ENCODE results near the gene SPRR2D.
"Not testable (repeated sequence)": the region's sequence is repeated elsewhere in the genome, so short reads cannot be mapped to it uniquely, and the experiment has no call there.

SPRR2D gene

GRCh38 chr1:153040950-153041631, at the start of gene SPRR2D:
Gene SPRR2D, minus strand, starts transcription at chr1:153041120. Its CDS starts 774 bp downstream, at chr1:153040346.
- DNase-seq (ENCODE audit: low read depth in 2 of 2), result no peak

- DNase-seq (ENCODE audit: low read depth in 2 of 2), result no peak
Measured at GRCh38 chr1:153087652-153088051, 46.7 kb upstream of the SPRR2D start.

- no peak for DNase-seq (ENCODE audit: low read depth in 2 of 2)
Measured at GRCh38 chr1:153081736-153082135, 40.8 kb upstream of the SPRR2D start.

GRCh38 chr1:153072806-153073726, 32.1 kb upstream of the SPRR2D start:
- DNase-seq (ENCODE audit: low read depth in 2 of 2), result no peak

GRCh38 chr1:153071511-153071910, 30.6 kb upstream of the SPRR2D start, which contains the start of gene SPRR2B:
Gene SPRR2B, minus strand, starts transcription at chr1:153071611. Its CDS starts 772 bp downstream, at chr1:153070839.
- DNase-seq (ENCODE audit: low read depth in 2 of 2), result no peak

- DNase-seq (ENCODE audit: low read depth in 2 of 2), result no peak
Measured at GRCh38 chr1:153070243-153070642, 29.3 kb upstream of the SPRR2D start.

- DNase-seq (ENCODE audit: low read depth in 2 of 2), result no peak
Measured at GRCh38 chr1:153058826-153059784, 18.2 kb upstream of the SPRR2D start.

- no peak for DNase-seq (ENCODE audit: low read depth in 2 of 2)
Measured at GRCh38 chr1:153058154-153058553, 17.2 kb upstream of the SPRR2D start.

GRCh38 chr1:153057375-153057774, 16.5 kb upstream of the SPRR2D start, which contains the start of gene SPRR2A:
Gene SPRR2A, minus strand, starts transcription at chr1:153057512. Its CDS starts 777 bp downstream, at chr1:153056735.
- no peak for DNase-seq (ENCODE audit: low read depth in 2 of 2)

GRCh38 chr1:153056111-153056510, 15.2 kb upstream of the SPRR2D start:
- DNase-seq (ENCODE audit: low read depth in 2 of 2), result not testable (repeated sequence)

- DNase-seq (ENCODE audit: low read depth in 2 of 2), result no peak
Measured at GRCh38 chr1:153049211-153049610, 8.3 kb upstream of the SPRR2D start.

- DNase-seq (ENCODE audit: low read depth in 2 of 2), result no peak
Measured at GRCh38 chr1:153035211-153035610, 5.7 kb downstream of the SPRR2D start.

- DNase-seq (ENCODE audit: low read depth in 2 of 2), result no peak
Measured at GRCh38 chr1:153032677-153033308, 8.1 kb downstream of the SPRR2D start.

- no peak for DNase-seq (ENCODE audit: low read depth in 2 of 2)
Measured at GRCh38 chr1:153032073-153032472, 8.8 kb downstream of the SPRR2D start.

- DNase-seq (ENCODE audit: low read depth in 2 of 2), result no peak
Measured at GRCh38 chr1:153030895-153031294, 10.0 kb downstream of the SPRR2D start, which contains the start of gene SPRR1B. Gene SPRR1B, plus strand, starts transcription at chr1:153031203. Its CDS starts 1,143 bp downstream, at chr1:153032346.

- DNase-seq (ENCODE audit: low read depth in 2 of 2), result no peak
Measured at GRCh38 chr1:153028766-153029165, 12.2 kb downstream of the SPRR2D start.

- DNase-seq (ENCODE audit: low read depth in 2 of 2), result no peak
Measured at GRCh38 chr1:153025797-153026196, 15.1 kb downstream of the SPRR2D start.

- DNase-seq (ENCODE audit: low read depth in 2 of 2), result no peak
Measured at GRCh38 chr1:153024413-153024812, 16.5 kb downstream of the SPRR2D start.

- DNase-seq (ENCODE audit: low read depth in 2 of 2), result no peak
Measured at GRCh38 chr1:153023109-153023508, 17.8 kb downstream of the SPRR2D start.

GRCh38 chr1:153022340-153022739, 18.6 kb downstream of the SPRR2D start:
- not testable (repeated sequence) for DNase-seq (ENCODE audit: low read depth in 2 of 2)

GRCh38 chr1:153021829-153022228, 19.1 kb downstream of the SPRR2D start:
- not testable (repeated sequence) for DNase-seq (ENCODE audit: low read depth in 2 of 2)

Data from stimulated activated CD8-positive, alpha-beta memory T cell treated with anti-CD3 and anti-CD28 coated beads, Interleukin-15, amount 100 ng/mL, for 48 hours (primary cell).